Activated CD8-positive, alpha-beta memory T cell treated with anti-CD3 and anti-CD28 coated beads, Interleukin-2, amount 10 ng/mL, durations not matched to agents 7 days and 5 days (primary cell): ENCODE data around the gene UBE2D3. TPM values are rescaled to one million over a fixed set of nuclear protein-coding genes. Genes with fewer than 3 reads are reported as not detected.

ENCODE experiments used
- ATAC-seq: fragments of 150-1000 bp; cut with Tn5 transposase; one replicate; pipeline ENCODE4 v1.10.0; 2021; ENCODE audit warnings: moderate library complexity
- CTCF ChIA-PET: fragments of 350-600 bp; sonication (Branson Sonifier 250); formaldehyde crosslinking; loops from one replicate; lab custom pipeline; 2021; ENCODE audit warnings: antibody characterized with exemption; lab: Charles Lee
- DNase-seq: peaks from one replicate; pipeline ENCODE4 v3.0.0-alpha.2; 2020
- H3K27ac Mint-ChIP-seq: one replicate; pipeline ENCODE4 v1.8.0; 2021; ENCODE audit warnings: mild to moderate bottlenecking, mixed read lengths
- H3K27me3 Mint-ChIP-seq: one replicate; pipeline ENCODE4 v1.8.0; 2021; ENCODE audit warnings: mixed read lengths
- H3K36me3 Mint-ChIP-seq: one replicate; pipeline ENCODE4 v1.8.0; 2021; ENCODE audit warnings: mild to moderate bottlenecking, mixed read lengths
- H3K4me1 Mint-ChIP-seq: one replicate; pipeline ENCODE4 v1.8.0; 2021; ENCODE audit warnings: mixed read lengths
- H3K4me3 Mint-ChIP-seq: one replicate; pipeline ENCODE4 v1.8.0; 2021; ENCODE audit warnings: mild to moderate bottlenecking, moderate library complexity, mixed read lengths
- H3K9me3 Mint-ChIP-seq: one replicate; pipeline ENCODE4 v1.8.0; 2022; ENCODE audit warnings: low read depth, mixed read lengths
- total RNA-seq, 2 experiments: library from RNA; stranded (reverse); gene quantifications; one replicate each; pipeline ENCODE4 v1.2.3, GENCODE V29; 2021

UBE2D3 gene
- total RNA-seq, 2 experiments from 2014 or later: 357 to 421 TPM

- H3K27ac Mint-ChIP-seq: peak overlapping the region; percentile 41
- ATAC-seq (peak; percentile 49), DNase-seq (no peak)
- no peak overlapping the region for H3K4me3 Mint-ChIP-seq
- peaks cover 61% of the 10 kb centered on the region for H3K4me1 Mint-ChIP-seq
- CTCF ChIA-PET: interaction anchor here (1.1 to 1.6 kb wide), 2 partner anchors 12 to 199 kb away, joined by 3 read pairs; no protein-coding TSS in a partner anchor
- H3K9me3 Mint-ChIP-seq: no peaks in the 10 kb centered on the region
- peaks cover 66% of the 10 kb centered on the region for H3K36me3 Mint-ChIP-seq
- no peaks in the 10 kb centered on the region for H3K27me3 Mint-ChIP-seq
Measured at GRCh38 chr4:102809190-102809589, 18.2 kb downstream of the UBE2D3 start.

- H3K36me3 Mint-ChIP-seq: peaks cover 61% of the 10 kb centered on the region
Measured at GRCh38 chr4:102808009-102808408, 19.3 kb downstream of the UBE2D3 start.

GRCh38 chr4:102807345-102807744 is 20.0 kb downstream of the UBE2D3 start:
- Mint-ChIP-seq H3K9me3 (no peaks in the 10 kb centered on the region), H3K4me3 (no peak overlapping the region), H3K27me3 (no peaks in the 10 kb centered on the region), H3K4me1 (peaks cover 51% of the 10 kb centered on the region), H3K27ac (no peak overlapping the region), H3K36me3 (peaks cover 63% of the 10 kb centered on the region)
- CTCF ChIA-PET: interaction anchor here (1.5 kb wide), 1 partner anchor 201 kb away, joined by 3 read pairs; no protein-coding TSS in a partner anchor
- no peak for DNase-seq
- ATAC-seq: no peak

More at GRCh38 chr4:102808009-102808408, 19.3 kb downstream of the UBE2D3 start:
- Mint-ChIP-seq H3K4me3 (no peak overlapping the region), H3K27ac (peak overlapping the region; percentile 51), H3K4me1 (peaks cover 53% of the 10 kb centered on the region), H3K9me3 (no peaks in the 10 kb centered on the region), H3K27me3 (no peaks in the 10 kb centered on the region)
- DNase-seq: no peak
- CTCF ChIA-PET: no interaction called here
- no peak for ATAC-seq

GRCh38 chr4:102799816-102800215 is 27.5 kb downstream of the UBE2D3 start:
- ATAC-seq (no peak), DNase-seq (no peak)
- no peak overlapping the region for H3K4me3 Mint-ChIP-seq
- no peaks in the 10 kb centered on the region for H3K9me3 Mint-ChIP-seq
- H3K27ac Mint-ChIP-seq: no peak overlapping the region
- peaks cover 70% of the 10 kb centered on the region for H3K36me3 Mint-ChIP-seq
- H3K4me1 Mint-ChIP-seq: peaks cover 6% of the 10 kb centered on the region
- CTCF ChIA-PET: interaction anchor here (0.9 kb wide), 1 partner anchor 16 kb away, joined by 3 read pairs; no protein-coding TSS in a partner anchor
- H3K27me3 Mint-ChIP-seq: no peaks in the 10 kb centered on the region

GRCh38 chr4:102794999-102795398 is 32.4 kb downstream of the UBE2D3 start:
- no peak overlapping the region for H3K27ac Mint-ChIP-seq
- ATAC-seq: no peak
- DNase-seq: no peak
- H3K36me3 Mint-ChIP-seq: peaks cover 74% of the 10 kb centered on the region
- H3K4me1 Mint-ChIP-seq: peaks cover 11% of the 10 kb centered on the region
- no peaks in the 10 kb centered on the region for H3K27me3 Mint-ChIP-seq
- no peaks in the 10 kb centered on the region for H3K9me3 Mint-ChIP-seq
- no peak overlapping the region for H3K4me3 Mint-ChIP-seq
- CTCF ChIA-PET: no interaction called here

GRCh38 chr4:102792361-102792936 is 34.9 kb downstream of the UBE2D3 start:
- peaks cover 17% of the 10 kb centered on the region for H3K4me1 Mint-ChIP-seq
- peaks cover 59% of the 10 kb centered on the region for H3K36me3 Mint-ChIP-seq
- H3K9me3 Mint-ChIP-seq: no peaks in the 10 kb centered on the region
- no peak overlapping the region for H3K4me3 Mint-ChIP-seq
- H3K27ac Mint-ChIP-seq: no peak overlapping the region
- ATAC-seq: peak; percentile 27
- no peaks in the 10 kb centered on the region for H3K27me3 Mint-ChIP-seq
- CTCF ChIA-PET: no interaction called here
- no peak for DNase-seq

GRCh38 chr4:102791318-102791835 is 36.0 kb downstream of the UBE2D3 start:
- CTCF ChIA-PET: no interaction called here
- Mint-ChIP-seq H3K4me3 (no peak overlapping the region), H3K27me3 (no peaks in the 10 kb centered on the region), H3K36me3 (peaks cover 52% of the 10 kb centered on the region), H3K9me3 (no peaks in the 10 kb centered on the region), H3K27ac (no peak overlapping the region), H3K4me1 (peaks cover 18% of the 10 kb centered on the region)
- DNase-seq (no peak), ATAC-seq (no peak)

- peaks cover 32% of the 10 kb centered on the region for H3K36me3 Mint-ChIP-seq
- ATAC-seq: no peak
- H3K4me1 Mint-ChIP-seq: peaks cover 18% of the 10 kb centered on the region
- H3K27me3 Mint-ChIP-seq: no peaks in the 10 kb centered on the region
- H3K9me3 Mint-ChIP-seq: no peaks in the 10 kb centered on the region
- no peak overlapping the region for H3K27ac Mint-ChIP-seq
- CTCF ChIA-PET: no interaction called here
- DNase-seq: no peak
- no peak overlapping the region for H3K4me3 Mint-ChIP-seq
Measured at GRCh38 chr4:102789317-102789717, 38.0 kb downstream of the UBE2D3 start.

- CTCF ChIA-PET: no interaction called here
- Mint-ChIP-seq H3K27ac (no peak overlapping the region), H3K4me3 (no peak overlapping the region), H3K27me3 (no peaks in the 10 kb centered on the region), H3K4me1 (peaks cover 18% of the 10 kb centered on the region), H3K36me3 (peaks cover 24% of the 10 kb centered on the region), H3K9me3 (no peaks in the 10 kb centered on the region)
- ATAC-seq (no peak), DNase-seq (no peak)
Measured at GRCh38 chr4:102787944-102788343, 39.4 kb downstream of the UBE2D3 start.

- H3K9me3 Mint-ChIP-seq: no peaks in the 10 kb centered on the region
- no peak for DNase-seq
- no peaks in the 10 kb centered on the region for H3K27me3 Mint-ChIP-seq
- CTCF ChIA-PET: no interaction called here
- H3K36me3 Mint-ChIP-seq: peaks cover 18% of the 10 kb centered on the region
- no peak overlapping the region for H3K27ac Mint-ChIP-seq
- H3K4me3 Mint-ChIP-seq: no peak overlapping the region
- H3K4me1 Mint-ChIP-seq: peaks cover 17% of the 10 kb centered on the region
- no peak for ATAC-seq
Measured at GRCh38 chr4:102787096-102787881, 40.1 kb downstream of the UBE2D3 start.

GRCh38 chr4:102786279-102786678 is 41.1 kb downstream of the UBE2D3 start:
- H3K36me3 Mint-ChIP-seq: peaks cover 9% of the 10 kb centered on the region
- ATAC-seq: no peak
- CTCF ChIA-PET: no interaction called here

GRCh38 chr4:102783006-102783405 is 44.3 kb downstream of the UBE2D3 start:
- no peaks in the 10 kb centered on the region for H3K9me3 Mint-ChIP-seq
- no peak overlapping the region for H3K27ac Mint-ChIP-seq
- no peak overlapping the region for H3K4me3 Mint-ChIP-seq
- no peak for ATAC-seq
- peaks cover 2% of the 10 kb centered on the region for H3K27me3 Mint-ChIP-seq
- CTCF ChIA-PET: no interaction called here
- no peak for DNase-seq
- peaks cover 3% of the 10 kb centered on the region for H3K36me3 Mint-ChIP-seq
- peaks cover 2% of the 10 kb centered on the region for H3K4me1 Mint-ChIP-seq

More at GRCh38 chr4:102786279-102786678, 41.1 kb downstream of the UBE2D3 start:
- Mint-ChIP-seq H3K27me3 (no peaks in the 10 kb centered on the region), H3K27ac (no peak overlapping the region), H3K9me3 (no peaks in the 10 kb centered on the region), H3K4me3 (no peak overlapping the region), H3K4me1 (peaks cover 12% of the 10 kb centered on the region)
- no peak for DNase-seq

- H3K9me3 Mint-ChIP-seq: no peaks in the 10 kb centered on the region
- no peak overlapping the region for H3K4me3 Mint-ChIP-seq
- CTCF ChIA-PET: no interaction called here
- H3K27ac Mint-ChIP-seq: no peak overlapping the region
- no peaks in the 10 kb centered on the region for H3K4me1 Mint-ChIP-seq
- no peaks in the 10 kb centered on the region for H3K36me3 Mint-ChIP-seq
- no peak for DNase-seq
- ATAC-seq: no peak
- H3K27me3 Mint-ChIP-seq: peaks cover 6% of the 10 kb centered on the region
Measured at GRCh38 chr4:102781570-102781969, 45.8 kb downstream of the UBE2D3 start.
